Measurements from ENCODE around the gene HFE.
"Not testable (repeated sequence)": the region's sequence is repeated elsewhere in the genome, so short reads cannot be mapped to it uniquely, and the experiment has no call there.

HFE gene

GRCh38 chr6:26113570-26113969 lies 26.3 kb downstream of the HFE start:
- ATAC-seq = no peak

DNA sequence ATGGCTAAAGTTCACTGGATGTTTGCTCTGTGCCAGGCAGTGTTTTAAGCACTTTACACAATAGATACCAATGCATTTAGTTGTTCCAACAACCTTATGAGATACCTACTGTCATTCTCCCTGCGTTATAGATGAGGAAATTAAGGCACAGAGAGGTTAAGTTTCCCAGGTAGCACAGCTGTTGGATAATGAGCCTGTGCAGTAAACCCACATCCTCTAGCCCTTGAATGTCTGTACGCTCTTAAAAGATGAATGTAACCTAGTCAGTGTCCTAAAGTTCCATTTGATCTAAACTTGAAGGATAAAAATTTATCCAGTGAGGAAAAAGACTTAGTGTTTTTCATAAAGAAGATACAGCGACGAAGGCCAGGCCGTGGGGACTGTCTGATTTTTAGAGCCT lies 28.0 kb downstream of the HFE start:
- ATAC-seq = no peak

- ATAC-seq = no peak
Observed at GRCh38 chr6:26116267-26116666, 29.0 kb downstream of the HFE start.

DNA sequence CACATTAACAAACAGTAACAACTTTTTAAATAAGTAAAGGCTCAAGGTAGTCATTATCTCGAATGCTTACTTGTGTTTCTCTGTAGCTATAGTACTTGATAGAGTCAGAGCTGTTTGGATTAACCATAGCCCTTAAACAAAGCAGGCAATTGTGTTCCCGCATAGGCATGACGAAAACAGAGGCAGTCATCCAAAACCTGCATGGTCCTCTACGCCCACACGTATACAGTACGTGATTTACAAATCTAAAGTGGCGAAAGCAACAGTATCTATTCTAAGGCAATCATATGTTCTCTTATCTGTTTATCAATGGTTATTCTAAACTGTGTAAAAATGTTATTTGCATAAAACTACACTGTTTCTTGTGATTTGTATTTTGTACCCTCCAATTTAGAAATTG lies 31.8 kb downstream of the HFE start:
- ATAC-seq = no peak

GRCh38 chr6:26120115-26120514 lies 32.9 kb downstream of the HFE start:
- ATAC-seq = not testable (repeated sequence)

DNA sequence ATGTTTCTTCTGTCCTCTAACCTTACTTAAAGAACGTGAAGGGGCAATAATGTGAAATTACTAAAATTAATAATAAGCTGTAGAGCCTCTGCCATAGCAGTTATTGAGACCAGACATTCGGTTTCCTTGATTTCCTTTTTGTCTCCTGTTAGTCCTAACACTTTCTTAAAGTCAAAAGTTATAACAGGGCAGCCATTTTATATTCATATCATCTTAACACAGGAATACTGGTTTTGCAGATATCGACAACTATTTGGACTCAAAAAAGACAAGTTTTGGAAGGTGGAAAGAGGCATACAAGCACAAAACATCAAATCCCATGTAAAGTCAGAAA lies 33.5 kb downstream of the HFE start:
- no peak for ATAC-seq

DNA sequence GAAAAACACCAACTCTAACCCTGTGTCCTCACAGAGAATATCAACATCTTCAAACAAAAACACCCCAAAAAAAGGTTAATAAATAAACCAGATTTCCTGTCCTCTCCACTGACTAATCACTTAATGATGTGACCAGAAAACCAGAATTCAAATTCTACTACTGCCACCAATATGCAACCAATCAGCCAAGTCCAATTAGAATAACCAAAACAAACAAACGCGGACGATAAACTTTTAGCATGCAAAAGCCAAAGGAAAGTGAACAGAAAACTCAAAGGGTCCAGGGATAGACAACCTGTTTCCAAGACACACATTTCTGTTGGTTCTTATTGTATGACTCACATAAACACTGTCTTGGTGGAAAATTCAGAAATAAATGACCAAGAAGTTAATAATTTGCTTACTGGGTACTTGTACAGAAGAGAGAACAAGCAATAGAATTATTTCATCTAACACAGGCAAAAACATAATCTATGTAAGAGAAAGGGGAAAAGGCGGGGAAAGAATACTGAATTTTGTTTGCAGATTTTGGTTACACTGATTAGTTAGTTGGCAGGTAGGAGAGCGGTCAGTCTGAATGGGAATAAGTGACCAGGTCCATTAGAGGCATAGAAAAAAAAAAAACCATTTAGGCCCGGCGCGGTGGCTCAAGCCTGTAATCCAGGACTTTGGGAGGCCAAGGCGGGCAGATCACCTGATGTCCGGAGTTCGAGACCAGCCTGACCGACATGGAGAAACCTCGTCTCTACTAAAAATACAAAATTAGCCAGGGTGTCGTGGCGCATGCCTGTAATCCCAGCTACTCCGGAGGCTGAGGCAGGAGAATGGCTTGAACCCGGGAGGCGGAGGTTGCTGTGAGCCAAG lies 34.1 kb downstream of the HFE start:
- ATAC-seq = no peak

DNA sequence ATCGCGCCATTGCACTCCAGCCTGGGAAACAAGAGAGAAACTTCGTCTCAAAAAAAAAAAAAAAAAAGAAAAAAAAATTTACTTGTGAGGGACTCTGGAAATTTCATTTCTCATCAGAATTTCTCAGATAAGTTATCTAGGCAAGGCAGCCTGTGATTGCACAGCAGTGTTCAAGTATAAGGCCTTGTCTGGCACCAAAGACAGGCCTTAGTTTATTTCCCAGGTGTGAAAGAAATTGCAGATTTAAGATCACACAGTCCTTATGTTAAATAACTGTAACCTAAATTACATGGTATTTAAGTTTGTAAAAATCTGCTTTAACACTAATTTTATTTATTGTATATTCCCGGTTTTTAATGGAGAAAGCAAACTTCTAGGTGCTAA lies 34.8 kb downstream of the HFE start:
- ATAC-seq = no peak

DNA sequence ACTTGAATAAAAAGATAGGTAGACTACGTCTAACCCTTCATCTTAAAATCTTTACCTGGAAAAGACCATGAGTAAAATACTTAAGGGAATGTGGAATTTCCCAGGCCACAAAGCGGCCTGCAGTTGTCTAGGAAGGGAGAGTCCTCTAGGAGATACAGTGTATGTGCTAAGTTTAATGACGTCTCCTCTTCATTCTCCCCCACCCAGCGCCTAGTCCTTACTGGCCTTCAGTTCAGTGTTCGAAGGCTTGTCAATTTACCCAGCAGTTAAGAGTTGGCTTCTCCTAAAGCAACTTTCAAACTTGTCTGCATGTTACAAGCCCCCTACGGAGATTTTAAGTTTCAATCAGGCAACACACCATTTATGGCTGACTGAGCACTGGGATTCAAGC lies 35.2 kb downstream of the HFE start:
- ATAC-seq = no peak

GRCh38 chr6:26122793-26123674 lies 35.8 kb downstream of the HFE start:
- peak; percentile 75 to 78 for ATAC-seq

GRCh38 chr6:26123675-26123946 lies 36.4 kb downstream of the HFE start:
- no peak for ATAC-seq

DNA sequence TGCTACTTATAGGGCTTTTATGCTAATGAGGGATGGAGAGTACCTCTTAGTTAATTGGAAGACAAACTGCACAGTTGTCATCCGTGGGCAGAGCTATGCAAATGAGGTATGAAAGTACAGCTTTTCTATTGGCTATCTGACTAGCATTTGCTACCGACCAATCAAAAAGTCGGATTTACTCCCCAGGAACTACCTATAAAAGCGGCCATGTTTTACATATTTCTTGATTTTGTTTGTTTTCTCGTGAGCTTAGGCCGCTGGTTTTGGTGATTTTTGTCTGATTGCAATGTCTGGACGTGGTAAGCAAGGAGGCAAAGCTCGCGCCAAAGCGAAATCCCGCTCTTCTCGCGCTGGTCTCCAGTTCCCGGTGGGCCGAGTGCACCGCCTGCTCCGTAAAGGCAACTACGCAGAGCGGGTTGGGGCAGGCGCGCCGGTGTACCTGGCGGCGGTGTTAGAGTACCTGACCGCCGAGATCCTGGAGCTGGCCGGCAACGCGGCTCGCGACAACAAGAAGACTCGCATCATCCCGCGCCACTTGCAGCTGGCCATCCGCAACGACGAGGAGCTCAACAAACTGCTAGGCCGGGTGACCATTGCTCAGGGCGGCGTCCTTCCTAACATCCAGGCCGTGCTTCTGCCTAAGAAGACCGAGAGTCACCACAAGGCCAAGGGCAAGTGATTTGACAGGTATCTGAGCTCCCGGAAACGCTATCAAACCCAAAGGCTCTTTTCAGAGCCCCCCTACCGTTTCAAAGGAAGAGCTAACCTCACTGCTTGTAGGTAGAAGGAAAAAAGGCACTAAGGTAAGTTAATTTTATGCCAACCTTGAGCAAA lies 36.9 kb downstream of the HFE start:
- peak; percentile 83 to 84 for ATAC-seq

DNA sequence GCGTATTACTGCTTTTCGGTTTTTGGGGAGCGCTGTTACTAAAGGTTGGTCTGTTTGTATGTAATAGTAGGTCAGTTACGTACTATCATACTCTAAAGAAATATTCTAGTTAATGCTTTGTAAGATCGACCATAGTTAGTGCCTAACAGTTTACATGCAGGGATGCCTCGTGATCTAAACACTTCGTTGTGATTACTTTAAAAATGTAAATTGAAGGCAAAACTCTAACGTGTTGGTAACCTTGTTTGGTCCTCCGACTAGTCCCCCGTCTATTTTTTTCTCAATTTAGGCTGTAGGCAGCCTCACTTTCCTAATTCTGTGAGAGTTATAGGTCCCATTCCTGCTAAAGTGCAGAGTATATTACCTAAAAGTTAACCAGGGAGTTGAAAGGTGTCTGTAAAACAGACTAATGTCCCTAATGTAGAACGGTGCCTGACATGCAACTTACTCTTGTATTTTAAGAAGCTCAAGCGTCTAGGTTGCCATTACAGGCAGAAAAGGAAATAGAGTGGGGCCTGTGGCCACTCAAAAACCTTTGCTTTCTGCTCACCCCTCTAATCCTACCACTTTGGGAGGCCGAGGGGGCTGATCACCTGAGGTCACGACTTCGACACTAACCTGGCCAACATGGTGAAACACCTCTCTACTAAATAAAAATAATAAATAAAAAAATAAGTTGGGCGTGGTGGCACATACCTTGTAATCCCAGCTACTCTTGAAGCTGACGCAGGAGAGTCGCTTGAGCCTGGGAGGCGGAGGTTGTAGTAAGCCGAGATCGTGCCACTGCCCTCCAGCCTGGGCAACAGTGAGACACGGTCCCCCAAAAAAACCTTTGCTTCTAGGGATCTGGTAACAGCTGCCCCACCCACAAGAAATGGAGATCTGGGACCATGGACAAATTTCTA lies 37.8 kb downstream of the HFE start:
- no peak for ATAC-seq

- ATAC-seq = no peak
Observed at GRCh38 chr6:26126394-26127235, 39.4 kb downstream of the HFE start.

- no peak for ATAC-seq
Observed at GRCh38 chr6:26128013-26128771, 41.0 kb downstream of the HFE start.

GRCh38 chr6:26129656-26130055 lies 42.4 kb downstream of the HFE start:
- no peak for ATAC-seq

DNA sequence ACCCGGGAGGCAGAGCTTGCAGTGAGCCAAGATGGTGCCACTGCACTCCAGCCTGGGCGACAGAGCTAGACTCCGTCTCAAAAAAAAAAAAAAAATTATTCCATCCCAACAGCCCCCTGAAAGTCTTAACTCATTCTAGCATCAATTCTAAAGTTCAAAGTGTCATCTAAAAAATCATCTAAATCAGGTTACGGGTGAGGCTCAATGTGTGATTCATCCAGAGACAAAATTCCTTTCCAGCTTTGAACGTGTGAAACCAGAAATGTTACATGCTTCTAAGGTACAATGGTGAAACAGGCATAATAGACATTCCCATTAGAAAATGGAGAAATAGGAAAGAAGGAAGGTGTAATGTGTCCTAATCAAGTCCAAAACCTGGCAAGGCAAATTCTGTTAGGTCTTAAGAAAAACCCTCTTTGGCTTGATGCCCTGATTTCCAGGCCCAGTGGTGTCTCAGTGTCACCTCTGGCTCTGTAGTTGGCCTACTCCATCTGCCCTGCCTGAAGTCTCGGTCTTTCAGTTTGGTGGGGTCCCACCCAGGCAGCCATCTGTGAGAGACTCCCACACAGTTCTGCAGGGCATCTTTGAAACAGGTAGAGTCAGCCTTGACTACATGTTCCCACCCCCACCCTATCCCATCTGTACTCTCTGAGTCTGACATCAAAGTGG lies 43.5 kb downstream of the HFE start:
- no peak for ATAC-seq

GRCh38 chr6:26131618-26132017 lies 44.4 kb downstream of the HFE start:
- no peak for ATAC-seq

DNA sequence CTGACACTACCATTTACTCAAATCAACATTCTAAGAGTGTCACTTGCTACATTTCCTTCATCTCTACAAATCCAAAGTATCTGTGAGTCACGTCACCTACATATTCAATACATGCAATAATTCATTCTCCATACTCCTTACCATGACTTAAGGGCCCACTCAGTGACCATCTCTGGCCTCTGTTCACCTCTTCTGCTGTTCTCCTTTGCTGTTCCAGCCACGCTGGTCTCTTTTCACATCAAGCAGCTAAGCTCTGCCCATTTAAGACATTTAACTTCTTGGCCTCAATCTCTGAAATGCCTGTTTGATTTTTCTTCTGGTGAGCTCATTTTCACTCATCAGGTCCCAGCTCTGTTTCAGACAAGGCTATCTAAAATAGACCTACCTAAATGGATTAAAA lies 46.5 kb downstream of the HFE start:
- no peak for ATAC-seq

- ATAC-seq = no peak
Observed at GRCh38 chr6:26136321-26136720, 49.1 kb downstream of the HFE start.
